H1 (cell line): Measurements from ENCODE around the gene TAF9. TPM values are rescaled to one million over a fixed set of nuclear protein-coding genes. Genes with fewer than 3 reads are reported as not detected.

Experiments used
- CTCF ChIA-PET: fragments of 300-600 bp; sonication (Branson Sonifier 250); formaldehyde crosslinking; loops from one replicate; lab custom pipeline; 2021; ENCODE audit not compliant: partially characterized antibody; lab: Charles Lee
- POLR2A ChIA-PET: fragments of 300-600 bp; sonication (Branson Sonifier 250); formaldehyde crosslinking; loops from one replicate; lab custom pipeline; 2021; ENCODE audit warnings: inconsistent platforms; ENCODE audit not compliant: partially characterized antibody; lab: Charles Lee
- DNase-seq, 2 experiments: peaks; one replicate each; pipeline versions ENCODE4 v3.0.0 to v3.0.0-alpha.2; 2010 to 2022; ENCODE audit warnings: low spot score in 2 of 2, low read depth in 1 of 2, mixed read lengths in 1 of 2
- FAIRE-seq: peaks from 2 replicates; lab custom pipeline; 2011; peaks lifted over from hg19 to GRCh38; lab: Jason Lieb, UNC
- H2AFZ ChIP-seq: 2 replicates; pipeline ENCODE4 v1.8.1; 2012; ENCODE audit warnings: low read length, inconsistent platforms
- H2AK5ac ChIP-seq: 2 replicates; pipeline ENCODE4 v1.6.1; 2013; ENCODE audit warnings: low read depth, low read length
- H2BK120ac ChIP-seq: replicated peaks from 2 replicates; pipeline ENCODE3; 2013; ENCODE audit warnings: low read depth, low read length, inconsistent platforms
- H2BK12ac ChIP-seq: 2 replicates; pipeline ENCODE4 v1.6.1; 2013; ENCODE audit warnings: low read depth, low read length
- H2BK15ac ChIP-seq: 2 replicates; pipeline ENCODE4 v1.6.1; 2013; ENCODE audit warnings: low read length
- H2BK20ac ChIP-seq: 2 replicates; pipeline ENCODE4 v1.6.1; 2013; ENCODE audit warnings: low read length
- H2BK5ac ChIP-seq: 2 replicates; pipeline ENCODE4 v1.6.1; 2013; ENCODE audit warnings: low read depth, low read length
- H3K14ac ChIP-seq: 2 replicates; pipeline ENCODE4 v1.6.1; 2013; ENCODE audit warnings: inconsistent platforms; ENCODE audit not compliant: insufficient read length
- H3K18ac ChIP-seq: 2 replicates; pipeline ENCODE4 v1.6.1; 2013; ENCODE audit warnings: low read length; ENCODE audit errors: extremely low read depth
- H3K23ac ChIP-seq: 2 replicates; pipeline ENCODE4 v1.6.1; 2013; ENCODE audit warnings: inconsistent platforms; ENCODE audit not compliant: insufficient read length
- H3K23me2 ChIP-seq: 2 replicates; pipeline ENCODE4 v1.6.1; 2013; ENCODE audit warnings: low read depth, low read length
- H3K27ac ChIP-seq: 2 replicates; pipeline ENCODE4 v1.6.1; 2011; ENCODE audit warnings: low read depth, low read length, inconsistent platforms
- H3K27me3 ChIP-seq, 4 experiments: replicated peaks in 1 of 4; 1 replicate in 1 of 4; 2 replicates in 3 of 4; pipeline versions ENCODE4 v1.6.1 to v1.8.1; 2011 to 2013; ENCODE audit warnings: low read length in 3 of 4, mild to moderate bottlenecking in 3 of 4, inconsistent platforms in 2 of 4, mixed read lengths in 2 of 4, moderate library complexity in 1 of 4; ENCODE audit not compliant: control insufficient read depth in 3 of 4, insufficient read depth in 3 of 4; ENCODE audit errors: extremely low read depth in 1 of 4
- H3K36me3 ChIP-seq, 4 experiments: 2 replicates each; pipeline versions ENCODE4 v1.6.1 to v1.8.1; 2011 to 2013; ENCODE audit warnings: mild to moderate bottlenecking in 4 of 4, low read length in 3 of 4, moderate library complexity in 2 of 4, control low read depth in 1 of 4, inconsistent platforms in 1 of 4; ENCODE audit not compliant: insufficient read depth in 4 of 4, control insufficient read depth in 2 of 4
- H3K4ac ChIP-seq: replicated peaks from 2 replicates; pipeline ENCODE3; 2013; ENCODE audit warnings: low read length, low read depth, mixed read lengths, inconsistent platforms; ENCODE audit not compliant: insufficient read length
- H3K4me1 ChIP-seq, 4 experiments: replicated peaks in 1 of 4; 1 replicate in 1 of 4; 2 replicates in 3 of 4; pipeline versions ENCODE4 v1.6.1 to v1.8.1; 2011 to 2013; ENCODE audit warnings: low read length in 3 of 4, inconsistent platforms in 2 of 4, mixed read lengths in 1 of 4; ENCODE audit not compliant: insufficient read depth in 4 of 4, control insufficient read depth in 3 of 4
- H3K4me2 ChIP-seq, 2 experiments: 2 replicates each; pipeline versions ENCODE4 v1.6.1 to v1.8.1; 2011 to 2013; ENCODE audit warnings: low read depth in 2 of 2, low read length in 2 of 2, control low read depth in 1 of 2, inconsistent platforms in 1 of 2, mild to moderate bottlenecking in 1 of 2; ENCODE audit not compliant: insufficient read depth in 1 of 2
- H3K4me3 ChIP-seq, 4 experiments: fragments of 200-600, 300-600 bp in 1 of 4; sonication (generic), shearing (Covaris generic), sonication (Bioruptor Twin) in 1 of 4; 2 replicates each; pipeline versions ENCODE4 v1.5.1 to v1.8.1; 2011 to 2016; ENCODE audit warnings: low read length in 4 of 4, low read depth in 3 of 4, control low read depth in 2 of 4, inconsistent platforms in 2 of 4, mild to moderate bottlenecking in 2 of 4, mixed read lengths in 1 of 4, moderate library complexity in 1 of 4; ENCODE audit not compliant: insufficient read depth in 2 of 4; ENCODE audit errors: extremely low read depth in 1 of 4
- H3K56ac ChIP-seq: replicated peaks from 2 replicates; pipeline ENCODE3; 2013; ENCODE audit warnings: low read depth, mild to moderate bottlenecking, mixed read lengths, low read length, inconsistent platforms; ENCODE audit not compliant: insufficient read length
- H3K79me1 ChIP-seq: 2 replicates; pipeline ENCODE4 v1.6.1; 2013; ENCODE audit warnings: low read depth, low read length, control low read depth
- H3K79me2 ChIP-seq, 2 experiments: 2 replicates each; pipeline versions ENCODE4 v1.6.1 to v1.8.1; 2012 to 2013; ENCODE audit warnings: low read length in 2 of 2, mild to moderate bottlenecking in 2 of 2, inconsistent platforms in 1 of 2; ENCODE audit not compliant: insufficient read depth in 2 of 2, control insufficient read depth in 1 of 2
- H3K9ac ChIP-seq, 4 experiments: replicated peaks in 1 of 4; 1 replicate in 1 of 4; 2 replicates in 3 of 4; pipeline versions ENCODE4 v1.6.1 to v1.8.1; 2011 to 2013; ENCODE audit warnings: low read depth in 3 of 4, low read length in 3 of 4, control low read depth in 2 of 4, mild to moderate bottlenecking in 2 of 4, moderate library complexity in 2 of 4, inconsistent platforms in 1 of 4; ENCODE audit errors: extremely low read depth in 1 of 4
- H3K9me3 ChIP-seq, 2 experiments: 2 replicates each; pipeline versions ENCODE4 v1.6.1 to v1.8.1; 2012 to 2013; ENCODE audit warnings: mild to moderate bottlenecking in 2 of 2, moderate library complexity in 2 of 2, control low read depth in 1 of 2, inconsistent platforms in 1 of 2, low read depth in 1 of 2, low read length in 1 of 2, mixed read lengths in 1 of 2; ENCODE audit not compliant: insufficient read depth in 2 of 2
- H4K20me1 ChIP-seq, 2 experiments: replicated peaks in 1 of 2; 2 replicates each; pipeline versions ENCODE3 to v1.8.1; 2011 to 2013; ENCODE audit warnings: inconsistent platforms in 2 of 2, low read length in 2 of 2, mild to moderate bottlenecking in 1 of 2; ENCODE audit not compliant: insufficient read depth in 2 of 2, control insufficient read depth in 1 of 2
- H4K5ac ChIP-seq: 2 replicates; pipeline ENCODE4 v1.6.1; 2013; ENCODE audit warnings: low read length, low read depth, mixed read lengths, inconsistent platforms; ENCODE audit not compliant: insufficient read length
- H4K8ac ChIP-seq: 2 replicates; pipeline ENCODE4 v1.8.0; 2013; ENCODE audit warnings: mild to moderate bottlenecking, moderate library complexity, low read length, inconsistent platforms; ENCODE audit not compliant: insufficient read depth; ENCODE audit errors: extremely low read depth
- H4K91ac ChIP-seq: replicated peaks from 2 replicates; pipeline ENCODE3; 2013; ENCODE audit warnings: low read length, mixed read lengths, inconsistent platforms; ENCODE audit not compliant: insufficient read length
- JUND ChIP-seq: IDR thresholded peaks from 2 replicates; pipeline ENCODE4 v1.6.1; 2011; ENCODE audit warnings: mild to moderate bottlenecking, improper control_type of control experiment, low read length
- SRF ChIP-seq: IDR thresholded peaks from 2 replicates; pipeline ENCODE4 v1.6.1; 2011; ENCODE audit warnings: mild to moderate bottlenecking, low read depth, low read length, moderate library complexity
- YY1 ChIP-seq: IDR thresholded peaks from 2 replicates; pipeline ENCODE4 v1.6.1; 2011; ENCODE audit warnings: low read depth, mild to moderate bottlenecking, low read length
- WGBS, 2 experiments: shearing (Covaris generic) in 1 of 2; methylation state at CpG; one replicate each; pipeline versions ENCODE4 v1.1.6 to v1.1.7; 2013 to 2015; ENCODE audit warnings: low lambda C conversion rate in 2 of 2, mixed read lengths in 2 of 2, inconsistent platforms in 1 of 2, low coverage in 1 of 2, missing lambda C conversion rate in 1 of 2; ENCODE audit not compliant: insufficient replicate concordance in 2 of 2, insufficient coverage in 1 of 2, insufficient read length in 1 of 2; ENCODE audit errors: extremely low coverage in 1 of 2, missing lambda C conversion rate in 1 of 2; 5-methylcytosine and 5-hydroxymethylcytosine counted together
- polyA plus RNA-seq, 7 experiments: library from polyadenylated mRNA; depleted of rRNA in 3 of 7; stranded (reverse) in 5 of 7; unstranded in 2 of 7; fragments of >200 nt in 5 of 7; fragments of 200-250 nt in 2 of 7; gene quantifications; 1 replicate in 5 of 7; 2 replicates in 1 of 7; 4 replicates in 1 of 7; pipeline versions ENCODE4 v1.2.1 to v1.2.3, GENCODE V29; 2011 to 2013; ENCODE audit warnings: missing spikeins in 2 of 7, mixed read lengths in 2 of 7
- total RNA-seq: library from RNA; stranded (reverse); fragmentation: NEBNext Ultra II Directional; extraction: Animal tissue kit (Norgen Biotek cat#: 25700); gene quantifications from 2 replicates; pipeline ENCODE4 v1.2.1, GENCODE V29; 2021

TAF9 gene
- total and polyA plus RNA-seq, 2 of the 8 experiments (the other 6 are each of a cell fraction or from before 2014, with no cell fraction given) = 85.1 to 135 TPM

DNA sequence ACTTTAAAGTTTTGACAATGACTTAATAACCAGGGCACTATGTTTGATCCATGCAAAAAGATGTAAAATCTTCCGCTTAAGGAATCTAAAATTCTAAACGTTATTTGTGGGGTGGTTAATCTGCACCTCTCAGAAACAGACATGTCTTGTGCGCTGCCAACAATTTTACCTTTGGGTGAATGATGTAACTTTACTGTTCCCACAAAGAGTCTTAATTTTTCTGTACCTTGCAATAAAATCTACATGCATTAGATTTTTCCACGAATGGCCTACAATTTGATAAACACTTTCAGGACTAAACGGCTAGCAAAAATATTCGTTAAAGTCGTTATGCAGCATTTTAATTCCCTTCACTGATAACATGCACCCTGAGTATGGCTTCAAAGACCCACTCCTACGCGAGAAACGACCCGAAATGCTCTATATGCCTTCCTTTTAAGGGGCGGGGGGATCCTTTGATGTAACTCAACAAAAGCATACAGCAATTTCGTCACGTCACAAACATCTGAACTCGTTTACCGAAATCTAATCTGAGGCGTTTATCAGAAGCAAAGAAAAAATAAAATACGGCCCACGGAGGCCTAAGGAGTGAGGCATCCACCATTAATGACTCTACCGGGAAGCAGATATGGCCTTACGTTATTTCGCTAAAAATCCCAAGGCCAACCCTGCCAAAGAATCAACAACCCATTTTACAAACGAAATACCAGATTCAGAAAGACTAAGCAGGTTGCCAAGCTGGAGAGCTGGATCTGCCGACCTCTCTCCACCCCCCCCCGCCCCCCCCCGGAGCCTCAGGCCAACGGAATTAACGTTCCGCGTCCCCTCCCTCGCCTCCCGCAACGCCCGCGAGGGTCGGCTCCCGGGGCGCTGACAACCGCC lies 621 bp downstream of the TAF9 start:
- Histone ChIP-seq H2BK20ac (no peak overlapping the region), H2BK15ac (no peak overlapping the region), H3K9me3 (no peaks in the 10 kb centered on the region), H4K91ac (no peak overlapping the region), H3K79me2 (peaks cover 16 to 72% of the 10 kb centered on the region in 2 experiments), H3K56ac (peak overlapping the region; percentile 47), H3K4me2 (peak overlapping the region; percentile 51 to 69), H2AK5ac (no peak overlapping the region), H2BK12ac (no peak overlapping the region; the same call in 1 of the 2 replicates), H2AFZ (no peak overlapping the region; the same call in 1 of the 2 replicates), H4K5ac (peak overlapping the region; percentile 39), H4K8ac (peak overlapping the region; percentile 100; the same call in 1 of the 2 replicates), H3K23ac (no peak overlapping the region), H4K20me1 (peaks cover 0 to 2% of the 10 kb centered on the region in 2 experiments), H3K27ac (peak overlapping the region; percentile 99), H3K27me3 (no peaks in the 10 kb centered on the region), H3K36me3 (peaks cover 3 to 25% (median 13%) of the 10 kb centered on the region in 4 experiments; a peak in 7 of 8 replicates), H3K14ac (no peak overlapping the region), H3K4ac (no peak overlapping the region), H3K9ac (peak overlapping the region; percentile 95 to 98 (median 98))
- ChIA-PET CTCF (no interaction called here), POLR2A (interaction anchor here (1.1 kb wide), 1 partner anchor 88 kb away, joined by 4 read pairs; no protein-coding TSS in a partner anchor)
- DNase-seq = no peak
- TF ChIP-seq SRF = no peak
- peak; percentile 44; the same call in 1 of the 2 replicates for TF ChIP-seq YY1
- no peak for TF ChIP-seq JUND
- TF ChIP-seq, all 59 proteins: peak for 1
- 4% methylated on average over 22 of the region's 39 CpGs; no CpG with 5 or more reads in 1 of the 2 experiments for WGBS, 2 experiments
- Histone ChIP-seq H3K4me3 (peak overlapping the region; percentile 83 to 95 (median 88)), H3K23me2 (no peaks in the 10 kb centered on the region; the same call in 1 of the 2 replicates), H3K4me1 (peaks cover 0 to 5% (median 0%) of the 10 kb centered on the region in 4 experiments; a peak in 1 of 7 replicates), H2BK5ac (peak overlapping the region; percentile 32; the same call in 1 of the 2 replicates), H3K18ac (no peak overlapping the region; the same call in 1 of the 2 replicates), H2BK120ac (no peak overlapping the region), H3K79me1 (0 out of 2 replicates have a peak, but pooled peaks cover 2% of the 10 kb centered on the region)
- FAIRE-seq = no peak
